Osteoblast (primary cell): Measurements from ENCODE around the gene NRG4. TPM values are rescaled to one million over a fixed set of nuclear protein-coding genes. Genes with fewer than 3 reads are reported as not detected.

Experiments
- DNase-seq: peaks from one replicate; pipeline ENCODE4 v3.0.0; 2011; ENCODE audit warnings: low spot score, mixed read lengths; ENCODE audit not compliant: insufficient read length; ENCODE audit errors: missing footprints
- H2AFZ ChIP-seq: 2 replicates; pipeline ENCODE4 v1.6.0; 2011; ENCODE audit warnings: mild to moderate bottlenecking, low read length
- H3K27ac ChIP-seq: 2 replicates; pipeline ENCODE4 v1.5.1; 2011; ENCODE audit warnings: mild to moderate bottlenecking, low read depth, low read length, moderate library complexity
- H3K27me3 ChIP-seq: 2 replicates; pipeline ENCODE4 v1.6.0; 2012; ENCODE audit warnings: mild to moderate bottlenecking, control low read depth, inconsistent platforms, low read length, moderate library complexity; ENCODE audit not compliant: insufficient read depth
- H3K36me3 ChIP-seq: 2 replicates; pipeline ENCODE4 v1.5.1; 2011; ENCODE audit warnings: mild to moderate bottlenecking, low read length, control low read depth, moderate library complexity; ENCODE audit not compliant: insufficient read depth
- H3K4me1 ChIP-seq: 2 replicates; pipeline ENCODE4 v1.5.1; 2011; ENCODE audit warnings: mild to moderate bottlenecking, low read length, control low read depth, moderate library complexity; ENCODE audit not compliant: insufficient read depth
- H3K4me2 ChIP-seq: 2 replicates; pipeline ENCODE4 v1.6.0; 2011; ENCODE audit warnings: mild to moderate bottlenecking, low read length; ENCODE audit not compliant: insufficient read depth
- H3K4me3 ChIP-seq: fragments of 200-600 bp; sonication (generic); 3 replicates; pipeline ENCODE4 v1.5.1; 2012; ENCODE audit warnings: mild to moderate bottlenecking, low read length, inconsistent platforms; ENCODE audit not compliant: insufficient read depth
- H3K79me2 ChIP-seq: 2 replicates; pipeline ENCODE4 v1.6.0; 2012; ENCODE audit warnings: mild to moderate bottlenecking, low read length, control low read depth, inconsistent platforms; ENCODE audit not compliant: insufficient read depth
- H3K9me3 ChIP-seq: 2 replicates; pipeline ENCODE4 v1.5.1; 2011; ENCODE audit warnings: low read depth, low read length, control low read depth
- H4K20me1 ChIP-seq: 2 replicates; pipeline ENCODE4 v1.6.0; 2012; ENCODE audit warnings: mild to moderate bottlenecking, low read length, control low read depth; ENCODE audit not compliant: insufficient read depth
- total RNA-seq: library from RNA; depleted of rRNA; stranded (reverse); fragments of >200 nt; gene quantifications from 2 replicates; pipeline ENCODE4 v1.2.3, GENCODE V29; 2012
- TF ChIP-seq, protein P1 (sequence below): IDR thresholded peaks from 2 replicates; pipeline ENCODE4 v1.5.1; 2011; ENCODE audit warnings: mild to moderate bottlenecking, low read depth, low read length, moderate library complexity; ENCODE audit errors: extremely low read depth

The NRG4 gene
- total RNA-seq, 1 donor = not detected

DNA sequence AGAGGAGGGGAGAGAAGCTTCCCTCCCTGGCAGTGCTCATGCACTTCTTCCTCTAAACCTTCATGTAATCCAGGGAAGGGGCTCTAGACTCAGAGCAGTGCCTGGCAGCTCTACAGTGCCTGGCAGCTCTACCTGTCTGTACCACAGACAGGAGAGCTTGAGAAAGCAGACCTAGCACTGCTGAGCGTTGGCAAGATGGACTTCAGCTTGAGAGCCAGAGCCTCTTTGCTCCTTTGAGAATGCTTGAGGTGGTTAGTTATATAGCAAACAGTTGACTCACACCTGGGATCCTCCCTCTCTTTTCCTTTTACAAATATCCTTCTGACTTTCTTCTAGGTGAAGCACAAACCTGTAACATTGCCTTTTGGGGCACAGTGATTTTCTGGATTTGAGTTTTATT lies 87.6 kb downstream of the NRG4 start:
- TF ChIP-seq, protein P1, sequence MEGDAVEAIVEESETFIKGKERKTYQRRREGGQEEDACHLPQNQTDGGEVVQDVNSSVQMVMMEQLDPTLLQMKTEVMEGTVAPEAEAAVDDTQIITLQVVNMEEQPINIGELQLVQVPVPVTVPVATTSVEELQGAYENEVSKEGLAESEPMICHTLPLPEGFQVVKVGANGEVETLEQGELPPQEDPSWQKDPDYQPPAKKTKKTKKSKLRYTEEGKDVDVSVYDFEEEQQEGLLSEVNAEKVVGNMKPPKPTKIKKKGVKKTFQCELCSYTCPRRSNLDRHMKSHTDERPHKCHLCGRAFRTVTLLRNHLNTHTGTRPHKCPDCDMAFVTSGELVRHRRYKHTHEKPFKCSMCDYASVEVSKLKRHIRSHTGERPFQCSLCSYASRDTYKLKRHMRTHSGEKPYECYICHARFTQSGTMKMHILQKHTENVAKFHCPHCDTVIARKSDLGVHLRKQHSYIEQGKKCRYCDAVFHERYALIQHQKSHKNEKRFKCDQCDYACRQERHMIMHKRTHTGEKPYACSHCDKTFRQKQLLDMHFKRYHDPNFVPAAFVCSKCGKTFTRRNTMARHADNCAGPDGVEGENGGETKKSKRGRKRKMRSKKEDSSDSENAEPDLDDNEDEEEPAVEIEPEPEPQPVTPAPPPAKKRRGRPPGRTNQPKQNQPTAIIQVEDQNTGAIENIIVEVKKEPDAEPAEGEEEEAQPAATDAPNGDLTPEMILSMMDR = no peak
- peaks cover 25% of the 10 kb centered on the region for H4K20me1 ChIP-seq
- peaks cover 63% of the 10 kb centered on the region for H3K79me2 ChIP-seq

DNA sequence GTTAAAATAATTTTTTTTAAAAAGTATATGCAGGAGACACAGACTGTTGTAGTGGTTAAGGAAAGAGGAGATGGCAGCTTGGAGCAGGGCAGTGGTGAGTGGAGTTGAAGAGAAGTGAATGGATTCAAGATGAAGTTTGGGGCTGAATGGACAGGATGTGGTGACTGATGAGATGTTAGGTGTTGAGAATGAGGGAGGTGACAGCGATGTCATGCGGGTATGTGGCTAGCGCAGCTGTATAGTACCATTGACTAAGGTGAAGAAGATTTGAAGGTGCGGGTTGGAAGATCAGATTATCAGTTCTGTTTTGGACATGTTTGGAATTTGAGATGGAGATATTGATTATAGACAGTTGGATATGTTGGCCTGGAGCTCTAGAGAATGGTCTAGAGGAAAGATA lies 88.5 kb downstream of the NRG4 start:
- H4K20me1 ChIP-seq = peaks cover 26% of the 10 kb centered on the region
- H3K79me2 ChIP-seq = peaks cover 65% of the 10 kb centered on the region
- no peaks in the 10 kb centered on the region for H3K27me3 ChIP-seq
- TF ChIP-seq, protein P1 = no peak
- H2AFZ ChIP-seq = no peak overlapping the region
- H3K4me3 ChIP-seq = no peak overlapping the region
- H3K36me3 ChIP-seq = peaks cover 2% of the 10 kb centered on the region
- no peak for DNase-seq
- no peak overlapping the region for H3K27ac ChIP-seq
- no peak overlapping the region for H3K4me2 ChIP-seq
- peaks cover 8% of the 10 kb centered on the region for H3K4me1 ChIP-seq
- no peaks in the 10 kb centered on the region for H3K9me3 ChIP-seq

More for the DNA sequence above, 87.6 kb downstream of the NRG4 start:
- Histone ChIP-seq H3K4me3 (no peak overlapping the region), H2AFZ (no peak overlapping the region), H3K9me3 (no peaks in the 10 kb centered on the region), H3K36me3 (no peaks in the 10 kb centered on the region), H3K27ac (no peak overlapping the region), H3K4me2 (no peak overlapping the region), H3K4me1 (peaks cover 8% of the 10 kb centered on the region), H3K27me3 (no peaks in the 10 kb centered on the region)
- DNase-seq = no peak

DNA sequence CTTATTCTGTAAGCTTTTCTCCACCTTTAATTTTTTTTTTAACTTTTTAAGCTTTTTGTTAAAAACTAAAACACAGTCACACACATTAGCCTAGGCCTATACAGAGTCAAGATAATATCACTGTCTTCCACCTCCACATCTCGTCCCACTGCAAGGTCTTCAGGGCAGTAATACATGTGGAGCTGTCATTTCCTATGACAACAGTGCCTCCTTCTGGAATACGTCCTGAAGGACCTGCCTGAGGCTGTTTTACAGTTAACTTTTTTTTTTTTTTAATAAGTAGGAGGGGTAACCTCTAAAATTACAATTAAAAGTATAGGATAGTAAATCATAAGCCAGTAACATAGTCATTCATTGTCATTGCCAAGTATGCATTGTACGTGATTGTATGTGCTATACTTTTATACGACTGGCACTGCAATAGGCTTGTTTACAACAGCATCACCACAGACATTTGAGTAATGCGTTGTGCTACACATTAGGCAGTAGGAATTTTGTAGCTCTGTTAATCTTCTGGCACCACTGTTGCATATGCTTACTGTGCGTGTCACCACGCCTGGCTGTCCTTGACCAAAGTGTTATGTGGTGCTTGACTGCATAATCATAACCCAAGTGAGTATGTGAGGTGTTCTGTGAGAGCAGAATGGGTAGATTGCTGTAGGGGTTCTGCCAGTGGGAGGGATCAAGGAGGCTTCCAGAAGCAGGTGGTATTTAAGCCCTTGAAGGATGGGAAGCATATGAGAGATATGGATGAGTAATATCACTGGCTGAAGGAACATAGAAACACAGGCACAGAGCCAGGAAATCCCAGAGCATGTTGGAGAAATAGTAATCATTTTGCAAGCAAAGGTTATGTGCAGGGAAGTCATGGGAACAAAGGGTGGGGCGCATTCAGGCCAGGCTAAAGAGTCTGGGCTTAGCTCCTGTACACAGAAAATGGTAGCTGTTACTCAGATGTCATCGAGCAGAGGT lies 90.2 kb downstream of the NRG4 start:
- peaks cover 62% of the 10 kb centered on the region for H3K79me2 ChIP-seq
- no peak overlapping the region for H2AFZ ChIP-seq
- H4K20me1 ChIP-seq = peaks cover 26% of the 10 kb centered on the region
- TF ChIP-seq, protein P1 = peak; percentile 59
- H3K4me1 ChIP-seq = peaks cover 8% of the 10 kb centered on the region
- DNase-seq = no peak
- peaks cover 18% of the 10 kb centered on the region for H3K36me3 ChIP-seq
- no peaks in the 10 kb centered on the region for H3K9me3 ChIP-seq
- no peak overlapping the region for H3K27ac ChIP-seq
- H3K4me3 ChIP-seq = no peak overlapping the region
- no peak overlapping the region for H3K4me2 ChIP-seq
- H3K27me3 ChIP-seq = no peaks in the 10 kb centered on the region

DNA sequence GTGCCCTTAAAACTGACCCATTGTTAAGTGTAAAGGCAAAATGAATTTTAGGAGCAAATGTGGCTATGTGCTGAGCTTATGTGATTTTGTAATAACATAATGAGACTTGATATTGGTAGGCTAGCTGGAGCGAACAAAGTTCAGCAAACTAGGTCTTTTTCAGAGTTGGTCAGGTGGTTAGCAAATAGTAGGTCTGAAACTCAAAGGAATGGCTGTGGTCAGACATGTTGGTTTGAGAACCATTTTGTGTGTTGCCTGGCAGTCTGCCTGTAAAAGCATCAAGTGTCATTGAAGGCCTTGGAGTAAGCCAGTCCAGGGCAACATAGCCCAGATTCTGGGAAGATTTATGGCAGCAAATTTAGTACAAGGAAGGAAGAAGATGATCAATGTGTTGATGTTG lies 92.1 kb downstream of the NRG4 start:
- Histone ChIP-seq H3K4me3 (no peak overlapping the region), H3K4me1 (peaks cover 8% of the 10 kb centered on the region), H3K36me3 (peaks cover 23% of the 10 kb centered on the region), H2AFZ (no peak overlapping the region), H3K27ac (no peak overlapping the region), H3K4me2 (no peak overlapping the region), H3K27me3 (no peaks in the 10 kb centered on the region), H3K9me3 (no peaks in the 10 kb centered on the region), H4K20me1 (peaks cover 18% of the 10 kb centered on the region), H3K79me2 (peaks cover 47% of the 10 kb centered on the region)
- TF ChIP-seq, protein P1 = no peak
- DNase-seq = peak; percentile 44
